Testis (tissue), 2 donors: ENCODE data around the gene PADI6.

Experiments
- POLR2A ChIP-seq: fragments of 450-650 bp; IDR thresholded peaks from one replicate; pipeline ENCODE4 v1.6.1; 2017; ENCODE audit warnings: antibody characterized with exemption, mild to moderate bottlenecking, moderate library complexity
- TF ChIP-seq, protein P1 (sequence below), 3 experiments: fragments of 450-650 bp in 2 of 3; fragments of 200-600 bp in 1 of 3; sonication (generic) in 1 of 3; IDR thresholded peaks; one replicate each; pipeline ENCODE4 v1.5.1; 2016 to 2019; ENCODE audit warnings: antibody characterized with exemption in 3 of 3, mild to moderate bottlenecking in 2 of 3, moderate library complexity in 1 of 3

GRCh38 chr1:17330856-17331255, 41.1 kb upstream of the PADI6 start:
- TF ChIP-seq, protein P1, sequence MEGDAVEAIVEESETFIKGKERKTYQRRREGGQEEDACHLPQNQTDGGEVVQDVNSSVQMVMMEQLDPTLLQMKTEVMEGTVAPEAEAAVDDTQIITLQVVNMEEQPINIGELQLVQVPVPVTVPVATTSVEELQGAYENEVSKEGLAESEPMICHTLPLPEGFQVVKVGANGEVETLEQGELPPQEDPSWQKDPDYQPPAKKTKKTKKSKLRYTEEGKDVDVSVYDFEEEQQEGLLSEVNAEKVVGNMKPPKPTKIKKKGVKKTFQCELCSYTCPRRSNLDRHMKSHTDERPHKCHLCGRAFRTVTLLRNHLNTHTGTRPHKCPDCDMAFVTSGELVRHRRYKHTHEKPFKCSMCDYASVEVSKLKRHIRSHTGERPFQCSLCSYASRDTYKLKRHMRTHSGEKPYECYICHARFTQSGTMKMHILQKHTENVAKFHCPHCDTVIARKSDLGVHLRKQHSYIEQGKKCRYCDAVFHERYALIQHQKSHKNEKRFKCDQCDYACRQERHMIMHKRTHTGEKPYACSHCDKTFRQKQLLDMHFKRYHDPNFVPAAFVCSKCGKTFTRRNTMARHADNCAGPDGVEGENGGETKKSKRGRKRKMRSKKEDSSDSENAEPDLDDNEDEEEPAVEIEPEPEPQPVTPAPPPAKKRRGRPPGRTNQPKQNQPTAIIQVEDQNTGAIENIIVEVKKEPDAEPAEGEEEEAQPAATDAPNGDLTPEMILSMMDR (IDR thresholded peaks at IDR 0.05) = no peak
- TF ChIP-seq POLR2A = no peak
